ENCODE data around the gene BABAM2.

GRCh38 chr2:28063492-28063962, 173.0 kb downstream of the BABAM2 start:
- TF ChIP-seq CTCF (IDR thresholded peaks at IDR 0.05) (no peak), POLR2A (IDR thresholded peaks at IDR 0.05) (no peak)
